HepG2 (cell line): ENCODE results near the gene ZNF888. TPM values are rescaled to one million over a fixed set of nuclear protein-coding genes. Genes with fewer than 3 reads are reported as not detected.

Experiments used
- SNAPC4 ChIP-seq: sonication (generic); formaldehyde crosslinking; IDR thresholded peaks from 2 replicates; pipeline ENCODE4 v1.4.0; 2020; ENCODE audit warnings: mild to moderate bottlenecking, missing genetic modification reagents
- SP4 ChIP-seq: sonication (generic); formaldehyde crosslinking; IDR thresholded peaks from 2 replicates; pipeline ENCODE4 v1.8.1; 2023; ENCODE audit warnings: mild to moderate bottlenecking, missing genetic modification reagents
- SRY ChIP-seq: sonication (generic); formaldehyde crosslinking; IDR thresholded peaks from 2 replicates; pipeline ENCODE4 v1.8.0; 2022; ENCODE audit warnings: mild to moderate bottlenecking, missing genetic modification reagents
- TBX2 ChIP-seq: sonication (generic); formaldehyde crosslinking; IDR thresholded peaks from 2 replicates; pipeline ENCODE4 v1.5.0; 2020; ENCODE audit warnings: missing genetic modification reagents, mild to moderate bottlenecking, borderline replicate concordance
- polyA plus RNA-seq, 8 experiments: library from polyadenylated mRNA; depleted of rRNA in 3 of 8; stranded (reverse) in 7 of 8; unstranded in 1 of 8; fragments of >200 nt; fragmentation: Illumina TruSeq in 4 of 8; extraction: Trizol in 4 of 8; gene quantifications; 2 replicates each; pipeline versions ENCODE4 v1.2.1 to v1.2.3, GENCODE V29; 2011 to 2016; ENCODE audit warnings: low read depth in 4 of 8, missing spikeins in 1 of 8, mixed read lengths in 1 of 8; ENCODE audit not compliant: insufficient read depth in 1 of 8
- total RNA-seq, 5 experiments: library from RNA; depleted of rRNA; stranded (reverse); fragments of >200 nt; fragmentation: Illumina TruSeq; extraction: Trizol; gene quantifications; 2 replicates each; pipeline ENCODE4 v1.2.3, GENCODE V29; 2016; ENCODE audit warnings: low read depth in 1 of 5

The ZNF888 gene
- total and polyA plus RNA-seq, 2 of the 13 experiments (the other 11 are each of a cell fraction or from before 2014, with no cell fraction given), result 1.7 to 7.6 TPM

- TF ChIP-seq SNAPC4 (CRISPR knock-in tag) (0 out of 2 replicates have a peak, but pooled peaks have one; percentile 37), SRY (CRISPR knock-in tag) (peak; percentile 52; the same call in 1 of the 2 replicates), TBX2 (CRISPR knock-in tag) (peak; percentile 49; the same call in 1 of the 2 replicates), SP4 (CRISPR knock-in tag) (peak; percentile 71)
Measured at GRCh38 chr19:52857378-52858191, 65.6 kb downstream of the ZNF888 start, which contains the start of gene ZNF468 (continued).
